Measurements from ENCODE around the gene PIP5K1A.

DNA sequence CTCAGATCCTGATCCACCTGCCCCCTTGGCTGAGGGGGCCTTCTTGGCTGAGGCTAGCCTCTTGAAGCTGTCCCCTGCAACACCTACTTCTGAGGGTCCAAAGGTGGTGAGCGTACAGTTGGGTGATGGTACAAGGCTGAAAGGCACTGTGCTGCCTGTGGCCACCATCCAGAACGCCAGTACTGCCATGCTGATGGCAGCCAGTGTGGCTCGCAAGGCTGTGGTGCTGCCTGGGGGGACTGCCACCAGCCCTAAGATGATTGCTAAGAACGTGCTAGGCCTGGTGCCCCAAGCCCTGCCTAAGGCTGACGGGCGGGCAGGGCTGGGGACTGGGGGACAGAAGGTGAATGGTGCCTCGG, 89.0 kb downstream of the PIP5K1A start:
- TF ChIP-seq, protein P1, sequence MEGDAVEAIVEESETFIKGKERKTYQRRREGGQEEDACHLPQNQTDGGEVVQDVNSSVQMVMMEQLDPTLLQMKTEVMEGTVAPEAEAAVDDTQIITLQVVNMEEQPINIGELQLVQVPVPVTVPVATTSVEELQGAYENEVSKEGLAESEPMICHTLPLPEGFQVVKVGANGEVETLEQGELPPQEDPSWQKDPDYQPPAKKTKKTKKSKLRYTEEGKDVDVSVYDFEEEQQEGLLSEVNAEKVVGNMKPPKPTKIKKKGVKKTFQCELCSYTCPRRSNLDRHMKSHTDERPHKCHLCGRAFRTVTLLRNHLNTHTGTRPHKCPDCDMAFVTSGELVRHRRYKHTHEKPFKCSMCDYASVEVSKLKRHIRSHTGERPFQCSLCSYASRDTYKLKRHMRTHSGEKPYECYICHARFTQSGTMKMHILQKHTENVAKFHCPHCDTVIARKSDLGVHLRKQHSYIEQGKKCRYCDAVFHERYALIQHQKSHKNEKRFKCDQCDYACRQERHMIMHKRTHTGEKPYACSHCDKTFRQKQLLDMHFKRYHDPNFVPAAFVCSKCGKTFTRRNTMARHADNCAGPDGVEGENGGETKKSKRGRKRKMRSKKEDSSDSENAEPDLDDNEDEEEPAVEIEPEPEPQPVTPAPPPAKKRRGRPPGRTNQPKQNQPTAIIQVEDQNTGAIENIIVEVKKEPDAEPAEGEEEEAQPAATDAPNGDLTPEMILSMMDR (IDR thresholded peaks at IDR 0.05), result no peak
- TF ChIP-seq POLR2A (IDR thresholded peaks at IDR 0.05) (no peak), POLR2AphosphoS5 (IDR thresholded peaks at IDR 0.05) (no peak), EP300 (IDR thresholded peaks at IDR 0.05) (no peak)
